ENCODE results near the gene CDC42EP5. TPM values are rescaled to one million over a fixed set of nuclear protein-coding genes. Genes with fewer than 3 reads are reported as not detected.

Gene CDC42EP5
- total RNA-seq, 1 donor from 2014 or later, result 8.7 TPM

GRCh38 chr19:54481326-54481930, 8.3 kb upstream of the CDC42EP5 start:
- H3K4me1 ChIP-seq, result peaks cover 5% of the 10 kb centered on the region
- no peak overlapping the region for H3K4me3 ChIP-seq
- intact Hi-C loops (cut with micrococcal nuclease), result no loop called here
- H3K9me3 ChIP-seq (replicated peaks), result no peaks in the 10 kb centered on the region
- H3K27ac ChIP-seq (replicated peaks), result no peak overlapping the region
- no peaks in the 10 kb centered on the region for H3K36me3 ChIP-seq
- peak; percentile 77 for TF ChIP-seq CTCF (IDR thresholded peaks at IDR 0.05; ENCODE audit: borderline replicate concordance)
- no peak for DNase-seq
- H3K27me3 ChIP-seq (ENCODE audit: low read depth), result peaks cover 58% of the 10 kb centered on the region

- DNase-seq, result no peak
- no peak overlapping the region for H3K4me3 ChIP-seq
- H3K4me1 ChIP-seq, result peaks cover 5% of the 10 kb centered on the region
- no peaks in the 10 kb centered on the region for H3K9me3 ChIP-seq (replicated peaks)
- intact Hi-C loops (cut with micrococcal nuclease), result no loop called here
- H3K27ac ChIP-seq (replicated peaks), result no peak overlapping the region
- TF ChIP-seq CTCF (IDR thresholded peaks at IDR 0.05; ENCODE audit: borderline replicate concordance), result no peak
- H3K27me3 ChIP-seq (ENCODE audit: low read depth), result peaks cover 53% of the 10 kb centered on the region
- H3K36me3 ChIP-seq, result no peaks in the 10 kb centered on the region
Measured at GRCh38 chr19:54480051-54480450, 7.0 kb upstream of the CDC42EP5 start.

GRCh38 chr19:54478677-54479266, 5.7 kb upstream of the CDC42EP5 start:
- Histone ChIP-seq H3K27me3 (ENCODE audit: low read depth) (peaks cover 43% of the 10 kb centered on the region), H3K9me3 (replicated peaks) (no peaks in the 10 kb centered on the region), H3K27ac (replicated peaks) (no peak overlapping the region), H3K4me3 (no peak overlapping the region), H3K36me3 (no peaks in the 10 kb centered on the region), H3K4me1 (peaks cover 7% of the 10 kb centered on the region)
- TF ChIP-seq CTCF (IDR thresholded peaks at IDR 0.05; ENCODE audit: borderline replicate concordance), result peak; percentile 69
- DNase-seq, result no peak
- intact Hi-C loops (cut with micrococcal nuclease), result no loop called here

GRCh38 chr19:54477650-54478049, 4.6 kb upstream of the CDC42EP5 start:
- no peaks in the 10 kb centered on the region for H3K9me3 ChIP-seq (replicated peaks)
- H3K4me1 ChIP-seq, result peaks cover 17% of the 10 kb centered on the region
- H3K36me3 ChIP-seq, result no peaks in the 10 kb centered on the region
- peaks cover 41% of the 10 kb centered on the region for H3K27me3 ChIP-seq (ENCODE audit: low read depth)
- no peak for TF ChIP-seq CTCF (IDR thresholded peaks at IDR 0.05; ENCODE audit: borderline replicate concordance)
- no peak overlapping the region for H3K4me3 ChIP-seq
- no peak for DNase-seq
- intact Hi-C loops (cut with micrococcal nuclease), result no loop called here
- H3K27ac ChIP-seq (replicated peaks), result no peak overlapping the region

- no peaks in the 10 kb centered on the region for H3K36me3 ChIP-seq
- intact Hi-C loops (cut with micrococcal nuclease), result no loop called here
Measured at GRCh38 chr19:54475706-54476105, 2.6 kb upstream of the CDC42EP5 start.

More at GRCh38 chr19:54475706-54476105, 2.6 kb upstream of the CDC42EP5 start:
- Histone ChIP-seq H3K4me3 (no peak overlapping the region), H3K9me3 (replicated peaks) (no peaks in the 10 kb centered on the region), H3K27me3 (ENCODE audit: low read depth) (peaks cover 42% of the 10 kb centered on the region), H3K4me1 (peaks cover 21% of the 10 kb centered on the region), H3K27ac (replicated peaks) (no peak overlapping the region)
- no peak for TF ChIP-seq CTCF (IDR thresholded peaks at IDR 0.05; ENCODE audit: borderline replicate concordance)
- no peak for DNase-seq

Data from left ventricle myocardium inferior (tissue), 1 donor.